SH-SY5Y (cell line): Measurements from ENCODE around the gene SEPTIN8.

Experiments
- GATA2 ChIP-seq: IDR thresholded peaks from 2 replicates; pipeline ENCODE4 v1.6.1; 2011; ENCODE audit warnings: mild to moderate bottlenecking, low read depth, low read length
- GATA3 ChIP-seq: IDR thresholded peaks from 2 replicates; pipeline ENCODE4 v1.6.1; 2011; ENCODE audit warnings: low read depth, mild to moderate bottlenecking, low read length, moderate library complexity

DNA sequence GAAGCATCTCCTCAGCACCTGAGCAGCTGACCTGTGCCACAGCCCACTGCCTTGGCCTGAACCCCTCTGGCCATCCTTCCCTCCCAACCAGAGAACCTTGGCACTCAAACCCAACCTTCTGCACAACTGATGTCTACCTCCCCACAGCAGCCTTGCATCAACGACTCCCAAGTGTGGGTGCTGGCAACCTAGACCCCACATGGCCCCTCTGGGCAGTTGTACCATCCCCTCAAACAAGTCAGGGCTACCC is 10.3 kb downstream of the SEPTIN8 start:
- TF ChIP-seq GATA2, result no peak
- no peak for TF ChIP-seq GATA3
